ENCODE measurements around the gene VWA2. TPM values are rescaled to one million over a fixed set of nuclear protein-coding genes. Genes with fewer than 3 reads are reported as not detected.

The VWA2 gene
- total RNA-seq, 1 experiment from 2014 or later = not detected

DNA sequence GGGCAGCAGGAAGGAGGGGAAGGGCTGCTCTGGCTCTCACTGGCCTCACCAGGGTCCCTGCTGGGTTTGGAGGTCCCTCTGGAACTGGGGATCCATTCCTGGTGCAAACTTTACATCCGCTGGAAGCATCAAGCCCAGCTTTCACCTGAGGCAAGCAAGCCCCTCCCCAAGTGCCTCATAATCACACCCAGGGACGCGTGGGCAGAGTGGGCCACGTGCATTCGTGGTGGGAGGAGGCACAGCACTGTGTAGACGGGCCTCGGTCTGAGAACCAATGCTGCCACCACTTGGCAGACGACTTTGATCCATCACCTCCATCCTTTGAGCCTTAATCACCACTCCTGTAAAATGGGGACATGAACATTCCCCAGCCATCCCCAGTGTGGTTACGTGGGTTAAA lies 74.1 kb downstream of the VWA2 start:
- H3K36me3 ChIP-seq (ENCODE audit: control insufficient read depth in 1 of 2, insufficient read depth in 2 of 2, low read length in 2 of 2) = no peaks in the 10 kb centered on the region
- H3K4me1 ChIP-seq (ENCODE audit: control insufficient read depth in 1 of 2, insufficient read depth in 2 of 2, low read length in 2 of 2) = no peaks in the 10 kb centered on the region
- no peaks in the 10 kb centered on the region for H3K79me2 ChIP-seq (ENCODE audit: insufficient read depth, low read length)
- no peak overlapping the region for H3K9ac ChIP-seq (ENCODE audit: low read length)
- peaks cover 93% of the 10 kb centered on the region for H3K27me3 ChIP-seq (ENCODE audit: insufficient read depth, low read length)
- POLR2A ChIA-PET = no interaction called here
- H3K9me3 ChIP-seq (ENCODE audit: control insufficient read depth in 1 of 2, insufficient read depth in 1 of 2, low read depth in 1 of 2, low read length in 2 of 2) = no peaks in the 10 kb centered on the region
- DNase-seq (ENCODE audit: low read depth, low spot score) = no peak
- no peak overlapping the region for H2AFZ ChIP-seq (ENCODE audit: low read depth, low read length, poor library complexity, severe bottlenecking)
- no peak overlapping the region for H3K4me2 ChIP-seq (ENCODE audit: low read length)
- H4K20me1 ChIP-seq (ENCODE audit: insufficient read depth) = no peaks in the 10 kb centered on the region; the same call in 1 of the 2 replicates
- no peak for ATAC-seq
- TF ChIP-seq, protein P1, sequence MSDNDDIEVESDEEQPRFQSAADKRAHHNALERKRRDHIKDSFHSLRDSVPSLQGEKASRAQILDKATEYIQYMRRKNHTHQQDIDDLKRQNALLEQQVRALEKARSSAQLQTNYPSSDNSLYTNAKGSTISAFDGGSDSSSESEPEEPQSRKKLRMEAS (IDR thresholded peaks at IDR 0.05) = no peak
- CTCF ChIA-PET = no interaction called here
- intact Hi-C loops (cut with micrococcal nuclease) = no loop called here
- BruUV-seq (replicated peaks) = no TSS peak
- H3K9me2 ChIP-seq (ENCODE audit: insufficient read depth) = no peaks in the 10 kb centered on the region
- H3K4me3 ChIP-seq (replicated peaks in 1 of 2; ENCODE audit: low read depth in 1 of 2, low read length in 2 of 2) = no peak overlapping the region
- RAD21 ChIA-PET (ENCODE audit: low non-redundant PET in 1 of 2, low total read pairs in 2 of 2, uncharacterized antibody in 2 of 2, unreplicated experiment in 2 of 2) = no interaction called here
- no peak overlapping the region for H3K27ac ChIP-seq (ENCODE audit: low read depth, low read length)

DNA sequence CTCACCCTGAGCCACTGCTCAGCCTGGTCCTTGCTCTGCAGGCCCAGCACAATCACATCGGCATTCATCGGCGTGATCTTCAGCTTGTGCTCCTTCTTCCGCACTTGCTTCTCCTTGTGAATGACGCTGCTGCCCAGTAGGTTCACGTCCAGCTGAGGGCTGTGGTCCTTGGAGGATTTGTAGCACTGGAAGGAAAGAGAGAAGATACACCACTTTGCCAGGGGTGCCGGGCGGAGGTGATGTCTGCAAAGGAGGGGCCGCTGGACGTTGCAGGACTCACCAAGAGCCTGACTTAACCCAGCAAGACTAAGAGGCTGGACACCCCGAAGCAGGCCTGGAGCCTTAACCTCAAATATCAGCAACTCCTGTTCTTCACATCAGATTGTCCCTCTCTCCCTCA lies 74.8 kb downstream of the VWA2 start:
- Histone ChIP-seq H3K4me3 (replicated peaks in 1 of 2; ENCODE audit: low read depth in 1 of 2, low read length in 2 of 2) (no peak overlapping the region), H4K20me1 (ENCODE audit: insufficient read depth) (no peaks in the 10 kb centered on the region; the same call in 1 of the 2 replicates), H2AFZ (ENCODE audit: low read depth, low read length, poor library complexity, severe bottlenecking) (no peak overlapping the region), H3K9ac (ENCODE audit: low read length) (no peak overlapping the region), H3K27ac (ENCODE audit: low read depth, low read length) (no peak overlapping the region), H3K4me2 (ENCODE audit: low read length) (no peak overlapping the region), H3K9me3 (ENCODE audit: control insufficient read depth in 1 of 2, insufficient read depth in 1 of 2, low read depth in 1 of 2, low read length in 2 of 2) (no peaks in the 10 kb centered on the region), H3K9me2 (ENCODE audit: insufficient read depth) (no peaks in the 10 kb centered on the region), H3K27me3 (ENCODE audit: insufficient read depth, low read length) (peaks cover 91% of the 10 kb centered on the region), H3K36me3 (ENCODE audit: control insufficient read depth in 1 of 2, insufficient read depth in 2 of 2, low read length in 2 of 2) (no peaks in the 10 kb centered on the region), H3K4me1 (ENCODE audit: control insufficient read depth in 1 of 2, insufficient read depth in 2 of 2, low read length in 2 of 2) (no peaks in the 10 kb centered on the region), H3K79me2 (ENCODE audit: insufficient read depth, low read length) (no peaks in the 10 kb centered on the region)
- CTCF ChIA-PET = no interaction called here
- RAD21 ChIA-PET (ENCODE audit: low non-redundant PET in 1 of 2, low total read pairs in 2 of 2, uncharacterized antibody in 2 of 2, unreplicated experiment in 2 of 2) = no interaction called here
- DNase-seq (ENCODE audit: low read depth, low spot score) = no peak
- no peak for TF ChIP-seq ZFX (IDR thresholded peaks at IDR 0.05)
- TF ChIP-seq POLR2AphosphoS5 (IDR thresholded peaks at IDR 0.05; ENCODE audit: low read depth, low read length) = no peak
- TF ChIP-seq EGR1 (IDR thresholded peaks at IDR 0.05; ENCODE audit: low read depth) = no peak
- TF ChIP-seq POLR2A (IDR thresholded peaks at IDR 0.05; ENCODE audit: borderline replicate concordance, extremely low read depth, insufficient read depth, insufficient read length) = no peak
- TF ChIP-seq CEBPB (IDR thresholded peaks at IDR 0.05; ENCODE audit: low read depth) = no peak
- no peak for TF ChIP-seq YY1 (IDR thresholded peaks at IDR 0.05; ENCODE audit: extremely low read depth, insufficient replicate concordance, low read depth, low read length)
- TF ChIP-seq, protein P1 (IDR thresholded peaks at IDR 0.05) = no peak
- no peak for TF ChIP-seq SP1 (IDR thresholded peaks at IDR 0.05; ENCODE audit: low read depth)
- TF ChIP-seq RAD21 (IDR thresholded peaks at IDR 0.05; ENCODE audit: low read depth) = no peak
- TF ChIP-seq, protein P2, sequence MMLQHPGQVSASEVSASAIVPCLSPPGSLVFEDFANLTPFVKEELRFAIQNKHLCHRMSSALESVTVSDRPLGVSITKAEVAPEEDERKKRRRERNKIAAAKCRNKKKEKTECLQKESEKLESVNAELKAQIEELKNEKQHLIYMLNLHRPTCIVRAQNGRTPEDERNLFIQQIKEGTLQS (IDR thresholded peaks at IDR 0.05) = no peak
- no peak for TF ChIP-seq JUND (IDR thresholded peaks at IDR 0.05)
- POLR2A ChIA-PET = no interaction called here
- intact Hi-C loops (cut with micrococcal nuclease) = no loop called here
- no peak for ATAC-seq
- BruUV-seq (replicated peaks) = no TSS peak

All from HCT116 (cell line).